CD14-positive monocyte (primary cell): ENCODE measurements around the gene C9orf43. TPM values are rescaled to one million over a fixed set of nuclear protein-coding genes. Genes with fewer than 3 reads are reported as not detected.

Experiments used
- DNase-seq, 3 donors: peaks; one replicate each; pipeline ENCODE4 v3.0.0-alpha.2; 2011 to 2022
- H2AFZ ChIP-seq: 2 replicates; pipeline ENCODE4 v1.6.0; 2012; ENCODE audit warnings: mild to moderate bottlenecking, low read depth, low read length, inconsistent platforms; ENCODE audit not compliant: insufficient read depth, poor library complexity, severe bottlenecking
- H3K27ac ChIP-seq, 2 donors: 1 replicate in 1 of 2; 2 replicates in 1 of 2; pipeline ENCODE4 v1.5.1; 2012 to 2013; ENCODE audit warnings: low read length in 2 of 2, control low read depth in 1 of 2, inconsistent platforms in 1 of 2, low read depth in 1 of 2, mild to moderate bottlenecking in 1 of 2
- H3K27me3 ChIP-seq, 2 donors: one replicate each; pipeline versions ENCODE4 v1.6.0 to v1.6.1; 2011 to 2013; ENCODE audit warnings: low read length in 2 of 2; ENCODE audit not compliant: control insufficient read depth in 2 of 2, insufficient read depth in 2 of 2
- H3K36me3 ChIP-seq, 2 donors: replicated peaks in 1 of 2; 1 replicate in 1 of 2; 2 replicates in 1 of 2; pipeline versions ENCODE4 v1.5.1 to v1.6.1; 2012 to 2013; ENCODE audit warnings: low read length in 2 of 2, control low read depth in 1 of 2, inconsistent platforms in 1 of 2, mild to moderate bottlenecking in 1 of 2; ENCODE audit not compliant: insufficient read depth in 2 of 2, control insufficient read depth in 1 of 2
- H3K4me1 ChIP-seq, 2 donors: 1 replicate in 1 of 2; 2 replicates in 1 of 2; pipeline versions ENCODE4 v1.5.1 to v1.6.1; 2012 to 2013; ENCODE audit warnings: low read length in 2 of 2, control low read depth in 1 of 2, inconsistent platforms in 1 of 2, mild to moderate bottlenecking in 1 of 2, moderate library complexity in 1 of 2; ENCODE audit not compliant: insufficient read depth in 2 of 2, control insufficient read depth in 1 of 2
- H3K4me2 ChIP-seq: replicated peaks from 2 replicates; pipeline ENCODE3; 2012; ENCODE audit warnings: low read length, moderate library complexity, mild to moderate bottlenecking; ENCODE audit not compliant: poor library complexity, severe bottlenecking; ENCODE audit errors: extremely low read depth
- H3K4me3 ChIP-seq, 3 experiments: fragments of 200-600 bp in 1 of 3; sonication (generic) in 1 of 3; replicated peaks in 1 of 3; 1 replicate in 2 of 3; 2 replicates in 1 of 3; pipeline ENCODE4 v1.5.1; 2011 to 2013; ENCODE audit warnings: low read length in 3 of 3, mild to moderate bottlenecking in 3 of 3, control low read depth in 2 of 3, low read depth in 2 of 3, inconsistent platforms in 1 of 3, moderate library complexity in 1 of 3
- H3K79me2 ChIP-seq: 2 replicates; pipeline ENCODE4 v1.6.0; 2012; ENCODE audit warnings: mild to moderate bottlenecking, control low read depth, inconsistent platforms, low read length, moderate library complexity; ENCODE audit not compliant: insufficient read depth
- H3K9ac ChIP-seq: 2 replicates; pipeline ENCODE4 v1.6.0; 2017; ENCODE audit warnings: low read length, mild to moderate bottlenecking; ENCODE audit not compliant: insufficient read depth, poor library complexity, severe bottlenecking
- H3K9me3 ChIP-seq, 2 donors: replicated peaks in 1 of 2; 1 replicate in 1 of 2; 2 replicates in 1 of 2; pipeline versions ENCODE4 v1.5.1 to v1.6.1; 2012 to 2013; ENCODE audit warnings: low read length in 2 of 2, control low read depth in 1 of 2; ENCODE audit not compliant: control insufficient read depth in 1 of 2, insufficient read depth in 1 of 2
- H4K20me1 ChIP-seq: 2 replicates; pipeline ENCODE4 v1.6.0; 2012; ENCODE audit warnings: mild to moderate bottlenecking, low read length, control low read depth, moderate library complexity; ENCODE audit not compliant: insufficient read depth
- H3K27ac Mint-ChIP-seq, 7 donors: one replicate each; pipeline ENCODE4 v1.8.0; 2020; ENCODE audit warnings: mild to moderate bottlenecking in 7 of 7, mixed read lengths in 7 of 7, moderate library complexity in 6 of 7, inconsistent platforms in 2 of 7
- H3K27me3 Mint-ChIP-seq, 3 donors: one replicate each; pipeline ENCODE4 v1.8.0; 2021 to 2022; ENCODE audit warnings: low read depth in 3 of 3, mild to moderate bottlenecking in 3 of 3, mixed read lengths in 3 of 3, moderate library complexity in 3 of 3, inconsistent platforms in 1 of 3
- H3K36me3 Mint-ChIP-seq, 2 donors: one replicate each; pipeline ENCODE4 v1.8.0; 2020; ENCODE audit warnings: mixed read lengths in 2 of 2, inconsistent platforms in 1 of 2, mild to moderate bottlenecking in 1 of 2
- H3K4me1 Mint-ChIP-seq: one replicate; pipeline ENCODE4 v1.8.0; 2020; ENCODE audit warnings: mild to moderate bottlenecking, mixed read lengths
- H3K4me3 Mint-ChIP-seq, 2 donors: one replicate each; pipeline ENCODE4 v1.8.0; 2020; ENCODE audit warnings: mild to moderate bottlenecking in 2 of 2, mixed read lengths in 2 of 2, moderate library complexity in 1 of 2
- H3K9me3 Mint-ChIP-seq, 7 donors: one replicate each; pipeline ENCODE4 v1.8.0; 2020 to 2022; ENCODE audit warnings: mixed read lengths in 7 of 7, mild to moderate bottlenecking in 6 of 7, moderate library complexity in 6 of 7, inconsistent platforms in 2 of 7
- CTCF ChIP-seq: fragments of 200-600 bp; IDR thresholded peaks from one replicate; pipeline ENCODE4 v1.8.0; 2022; ENCODE audit warnings: antibody characterized with exemption, mild to moderate bottlenecking
- WGBS: methylation state at CpG from one replicate; pipeline ENCODE4 v1.1.5; 2013; ENCODE audit warnings: missing lambda C conversion rate; ENCODE audit not compliant: insufficient coverage; 5-methylcytosine and 5-hydroxymethylcytosine counted together
- intact Hi-C, 2 donors: fragments of 100-400 bp; cut with micrococcal nuclease; formaldehyde crosslinking; loops; one replicate each; pipeline versions ENCODE4 v1.15.0 to v1.15.1; 2023
- polyA plus RNA-seq, 3 donors: library from polyadenylated mRNA; depleted of rRNA in 1 of 3; unstranded in 2 of 3; stranded (reverse) in 1 of 3; fragments of 300-500 nt in 2 of 3; fragments of >200 nt in 1 of 3; fragmentation: Illumina TruSeq in 2 of 3; gene quantifications; 1 replicate in 2 of 3; 2 replicates in 1 of 3; pipeline ENCODE4 v1.2.3, GENCODE V29; 2012 to 2021

Gene C9orf43
- polyA plus RNA-seq, 3 donors: 0.17 TPM; not detected in 2

GRCh38 chr9:113417370-113417769, 6.8 kb downstream of the C9orf43 start:
- no peak overlapping the region for H3K4me3 Mint-ChIP-seq
- H3K4me2 ChIP-seq: no peak overlapping the region
- no peak for DNase-seq
- no peaks in the 10 kb centered on the region for H3K9me3 Mint-ChIP-seq
- peaks cover 23 to 24% of the 10 kb centered on the region in 2 donors for H3K4me1 ChIP-seq
- H2AFZ ChIP-seq: no peak overlapping the region
- no peaks in the 10 kb centered on the region for H4K20me1 ChIP-seq
- no peaks in the 10 kb centered on the region for H3K36me3 Mint-ChIP-seq
- H3K79me2 ChIP-seq: no peaks in the 10 kb centered on the region
- H3K27me3 Mint-ChIP-seq: no peaks in the 10 kb centered on the region
- H3K4me1 Mint-ChIP-seq: no peaks in the 10 kb centered on the region
- WGBS: 100% methylated on average over 1 of the region's 4 CpGs
- intact Hi-C loops: no loop called here
- no peaks in the 10 kb centered on the region for H3K36me3 ChIP-seq
- no peaks in the 10 kb centered on the region for H3K9me3 ChIP-seq
- H3K27ac Mint-ChIP-seq: no peak overlapping the region
- no peak overlapping the region for H3K4me3 ChIP-seq
- H3K27ac ChIP-seq: peak overlapping the region in 1 of 2 donors; percentile 82
- no peak for TF ChIP-seq CTCF
- no peak overlapping the region for H3K9ac ChIP-seq
- H3K27me3 ChIP-seq: no peaks in the 10 kb centered on the region

- no CpG with 5 or more reads among the region's 3 CpGs for WGBS
- no peaks in the 10 kb centered on the region for H3K27me3 ChIP-seq
- intact Hi-C loops: no loop called here
- no peaks in the 10 kb centered on the region for H4K20me1 ChIP-seq
- Mint-ChIP-seq H3K4me1 (peaks cover 21% of the 10 kb centered on the region), H3K36me3 (no peaks in the 10 kb centered on the region), H3K4me3 (no peak overlapping the region), H3K9me3 (no peaks in the 10 kb centered on the region), H3K27me3 (peaks cover 0 to 2% (median 0%) of the 10 kb centered on the region in 3 donors), H3K27ac (no peak overlapping the region)
- no peaks in the 10 kb centered on the region for H3K36me3 ChIP-seq
- H3K9ac ChIP-seq: no peak overlapping the region
- peaks cover 21 to 22% of the 10 kb centered on the region in 2 donors for H3K4me1 ChIP-seq
- no peak overlapping the region for H2AFZ ChIP-seq
- H3K9me3 ChIP-seq: no peaks in the 10 kb centered on the region
- H3K27ac ChIP-seq: no peak overlapping the region
- H3K4me2 ChIP-seq: no peak overlapping the region
- H3K79me2 ChIP-seq: no peaks in the 10 kb centered on the region
- no peak overlapping the region for H3K4me3 ChIP-seq
- TF ChIP-seq CTCF: no peak
- DNase-seq: no peak
Measured at GRCh38 chr9:113421726-113422125, 11.2 kb downstream of the C9orf43 start.
